ENCODE measurements around the gene RABGAP1.

RABGAP1 gene

DNA sequence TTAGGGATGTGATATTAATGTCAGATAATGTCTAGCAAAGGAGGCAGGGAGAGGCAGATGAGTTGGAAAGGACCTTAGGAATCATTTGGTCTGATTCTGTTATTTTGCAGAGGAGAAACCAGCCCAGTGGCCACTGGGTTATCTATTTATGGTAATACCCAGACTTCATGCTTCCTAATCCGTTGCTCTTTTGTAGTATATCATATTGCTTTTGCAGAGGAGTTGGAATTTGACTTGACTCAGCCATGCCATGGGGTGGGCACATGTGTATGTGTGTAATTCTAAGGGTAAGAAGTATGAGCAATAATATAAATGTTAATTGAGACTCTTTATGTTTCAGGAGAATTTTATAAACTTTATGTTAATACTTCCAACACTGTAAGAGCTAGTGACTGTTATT is 100.0 kb downstream of the RABGAP1 start:
- Histone ChIP-seq H3K27ac (replicated peaks) (no peak overlapping the region), H3K27me3 (ENCODE audit: insufficient read depth, poor library complexity, severe bottlenecking) (no peaks in the 10 kb centered on the region), H3K4me3 (replicated peaks; ENCODE audit: insufficient read depth, low read length) (no peak overlapping the region)
- no peak for DNase-seq (ENCODE audit: low read depth in 1 of 2, low spot score in 1 of 2)
- TF ChIP-seq POLR2AphosphoS5 (IDR thresholded peaks at IDR 0.05; ENCODE audit: low read depth), result no peak
- TF ChIP-seq, protein P1, sequence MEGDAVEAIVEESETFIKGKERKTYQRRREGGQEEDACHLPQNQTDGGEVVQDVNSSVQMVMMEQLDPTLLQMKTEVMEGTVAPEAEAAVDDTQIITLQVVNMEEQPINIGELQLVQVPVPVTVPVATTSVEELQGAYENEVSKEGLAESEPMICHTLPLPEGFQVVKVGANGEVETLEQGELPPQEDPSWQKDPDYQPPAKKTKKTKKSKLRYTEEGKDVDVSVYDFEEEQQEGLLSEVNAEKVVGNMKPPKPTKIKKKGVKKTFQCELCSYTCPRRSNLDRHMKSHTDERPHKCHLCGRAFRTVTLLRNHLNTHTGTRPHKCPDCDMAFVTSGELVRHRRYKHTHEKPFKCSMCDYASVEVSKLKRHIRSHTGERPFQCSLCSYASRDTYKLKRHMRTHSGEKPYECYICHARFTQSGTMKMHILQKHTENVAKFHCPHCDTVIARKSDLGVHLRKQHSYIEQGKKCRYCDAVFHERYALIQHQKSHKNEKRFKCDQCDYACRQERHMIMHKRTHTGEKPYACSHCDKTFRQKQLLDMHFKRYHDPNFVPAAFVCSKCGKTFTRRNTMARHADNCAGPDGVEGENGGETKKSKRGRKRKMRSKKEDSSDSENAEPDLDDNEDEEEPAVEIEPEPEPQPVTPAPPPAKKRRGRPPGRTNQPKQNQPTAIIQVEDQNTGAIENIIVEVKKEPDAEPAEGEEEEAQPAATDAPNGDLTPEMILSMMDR (IDR thresholded peaks at IDR 0.05; ENCODE audit: insufficient read depth, low read length), result no peak
- TF ChIP-seq SPI1 (IDR thresholded peaks at IDR 0.05; ENCODE audit: borderline replicate concordance, low read depth), result no peak
- no peak for TF ChIP-seq GABPA (IDR thresholded peaks at IDR 0.05; ENCODE audit: low read depth)
- TF ChIP-seq REST (IDR thresholded peaks at IDR 0.05; ENCODE audit: insufficient replicate concordance, low read depth), result no peak

DNA sequence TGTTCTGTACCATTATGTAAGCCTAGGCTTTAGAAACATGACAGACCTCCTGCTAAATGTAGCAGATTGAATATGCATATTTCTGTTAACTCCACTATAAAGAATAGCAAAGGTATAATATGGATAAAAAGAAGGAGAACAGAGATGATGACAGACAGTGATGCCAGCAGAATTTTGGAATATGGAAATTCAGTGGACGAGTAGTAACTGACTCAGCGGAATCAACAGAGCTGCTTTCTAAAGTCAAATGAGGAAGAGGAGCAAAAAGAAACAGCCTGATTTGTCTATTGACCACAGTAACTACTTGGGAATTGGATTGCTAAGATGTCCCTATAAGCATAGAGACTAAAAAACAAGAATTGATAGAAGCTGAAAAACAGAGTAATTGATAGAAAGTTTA is 100.7 kb downstream of the RABGAP1 start:
- H3K4me3 ChIP-seq (replicated peaks; ENCODE audit: insufficient read depth, low read length), result no peak overlapping the region
- H3K27ac ChIP-seq (replicated peaks), result no peak overlapping the region

More for the DNA sequence above, 100.7 kb downstream of the RABGAP1 start:
- TF ChIP-seq SPI1 (IDR thresholded peaks at IDR 0.05; ENCODE audit: borderline replicate concordance, low read depth), result no peak
- TF ChIP-seq POLR2AphosphoS5 (IDR thresholded peaks at IDR 0.05; ENCODE audit: low read depth), result no peak
- TF ChIP-seq GABPA (IDR thresholded peaks at IDR 0.05; ENCODE audit: low read depth), result no peak
- TF ChIP-seq, protein P1 (IDR thresholded peaks at IDR 0.05; ENCODE audit: insufficient read depth, low read length), result no peak
- no peak for TF ChIP-seq REST (IDR thresholded peaks at IDR 0.05; ENCODE audit: insufficient replicate concordance, low read depth)
- no peak for DNase-seq (ENCODE audit: low read depth in 1 of 2, low spot score in 1 of 2)
- H3K27me3 ChIP-seq (ENCODE audit: insufficient read depth, poor library complexity, severe bottlenecking), result no peaks in the 10 kb centered on the region

All from HL-60 (cell line).